GM21515 (cell line): ENCODE measurements around the gene RAP1GAP.
"Not testable (repeated sequence)": the region's sequence is repeated elsewhere in the genome, so short reads cannot be mapped to it uniquely, and the experiment has no call there.

ENCODE experiments used
- ATAC-seq: cut with Tn5 transposase; IDR thresholded peaks from one replicate; pipeline ENCODE4 v1.9.1; 2021; ENCODE audit not compliant: unreplicated experiment

RAP1GAP gene

GRCh38 chr1:21680381-21680780 lies 11.2 kb upstream of the RAP1GAP start:
- no peak for ATAC-seq

- ATAC-seq: no peak
Measured at GRCh38 chr1:21677168-21677567, 8.0 kb upstream of the RAP1GAP start.

GRCh38 chr1:21674957-21675356 lies 5.8 kb upstream of the RAP1GAP start:
- ATAC-seq: no peak

DNA sequence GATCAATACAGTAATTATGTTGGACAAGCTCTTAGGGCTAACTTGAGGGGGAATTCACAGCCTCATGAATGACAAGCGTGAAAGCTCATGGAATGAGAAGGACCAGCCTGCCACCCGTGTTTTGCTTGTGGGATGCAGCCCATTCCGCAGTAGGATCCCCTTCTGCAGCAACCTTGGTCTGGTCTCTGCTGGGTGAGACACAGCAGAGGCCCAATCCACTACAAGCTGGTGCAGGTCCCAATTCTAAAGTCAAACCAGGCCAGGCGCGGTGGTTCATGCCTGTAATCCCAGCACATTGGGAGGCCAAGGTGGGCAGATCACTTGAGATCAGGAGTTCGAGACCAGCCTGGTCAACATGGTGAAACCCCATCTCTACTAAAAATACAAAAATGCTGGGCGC lies 4.7 kb upstream of the RAP1GAP start:
- ATAC-seq: not testable (repeated sequence)

DNA sequence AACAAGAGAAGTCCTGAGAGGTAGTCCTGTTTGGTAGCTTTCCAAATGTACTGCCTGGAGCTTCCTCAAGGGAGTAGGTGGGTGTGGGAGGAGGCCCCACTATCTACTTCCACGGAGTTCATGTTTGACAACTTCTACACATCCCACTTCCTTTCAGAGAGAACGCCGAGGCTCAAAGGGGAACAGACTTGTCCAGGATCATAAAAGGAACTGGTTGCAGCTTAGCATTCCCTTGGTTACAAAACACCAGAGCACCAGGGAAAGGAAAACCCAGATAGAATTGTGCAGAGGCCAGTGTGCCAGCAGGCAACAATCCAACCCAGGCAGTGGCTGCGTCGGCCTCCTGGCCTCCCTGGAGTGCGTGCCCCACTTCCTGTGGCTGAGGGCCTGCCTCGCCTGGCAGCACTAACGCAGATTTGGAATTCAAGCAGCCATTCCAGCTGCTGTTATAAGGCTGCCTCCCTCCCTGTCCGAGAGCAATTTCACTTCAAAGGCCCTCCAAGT lies 4.2 kb upstream of the RAP1GAP start:
- no peak for ATAC-seq

DNA sequence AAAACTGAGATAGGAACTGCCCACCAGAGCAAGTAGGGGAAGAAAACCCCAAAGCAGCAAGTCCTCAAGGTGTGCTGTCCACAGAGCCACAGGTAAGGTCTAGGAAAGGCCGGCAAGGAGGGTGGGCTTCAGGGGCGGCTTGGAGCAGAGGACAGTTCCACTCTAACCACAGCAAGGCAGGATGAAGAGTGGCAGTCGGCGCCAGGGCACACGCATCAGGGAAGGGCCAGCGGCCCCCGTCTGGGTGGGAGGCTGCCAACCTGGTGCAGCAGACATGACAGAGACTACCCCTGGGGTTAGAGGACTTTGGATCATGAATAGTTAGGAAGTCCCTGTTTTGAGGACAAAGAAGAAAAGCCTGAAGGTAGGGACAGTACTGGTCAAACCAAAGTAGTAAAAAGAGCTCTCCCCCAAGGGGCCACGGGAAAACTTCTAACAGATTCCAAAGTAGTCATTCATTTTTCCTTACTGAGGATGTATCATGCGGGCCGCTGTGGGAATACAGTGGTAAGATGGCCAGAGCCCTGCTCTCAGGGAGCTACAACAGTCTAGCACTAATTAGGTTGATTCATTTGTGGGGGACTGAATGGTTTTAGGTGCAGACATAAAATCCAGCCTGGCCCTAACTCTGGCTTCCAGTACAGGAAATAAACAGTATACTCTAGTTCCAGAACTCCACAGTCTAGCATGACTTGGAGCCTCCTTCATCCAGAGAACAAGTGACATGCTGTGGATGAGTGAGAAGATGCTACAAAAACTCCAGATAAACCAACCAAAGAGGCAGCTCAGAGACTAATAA lies 3.5 kb upstream of the RAP1GAP start:
- no peak for ATAC-seq

GRCh38 chr1:21671915-21672314 lies 2.8 kb upstream of the RAP1GAP start:
- no peak for ATAC-seq

GRCh38 chr1:21670956-21671902 lies 2.1 kb upstream of the RAP1GAP start:
- no peak for ATAC-seq

- ATAC-seq: no peak
Measured at GRCh38 chr1:21670059-21670881, 1.1 kb upstream of the RAP1GAP start.

DNA sequence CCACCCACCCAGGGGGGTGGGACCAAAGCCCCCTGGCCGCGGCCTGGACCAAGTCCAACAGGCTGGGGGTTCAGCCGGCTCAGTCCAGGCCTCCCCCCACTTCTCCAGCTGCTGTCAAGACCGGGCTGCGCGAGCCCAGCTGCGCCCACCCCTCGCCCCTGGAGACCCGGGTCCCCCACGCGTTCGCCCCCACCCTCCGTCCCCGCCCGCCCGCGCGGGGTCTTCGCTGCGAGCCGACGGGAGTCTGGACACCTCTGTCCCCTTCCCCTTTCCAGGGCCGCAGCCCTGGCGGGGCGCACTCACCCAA lies 253 bp downstream of the RAP1GAP start:
- no peak for ATAC-seq

- ATAC-seq: no peak
Measured at GRCh38 chr1:21668232-21668950, 766 bp downstream of the RAP1GAP start.

- no peak for ATAC-seq
Measured at GRCh38 chr1:21667348-21668231, 1.6 kb downstream of the RAP1GAP start.

DNA sequence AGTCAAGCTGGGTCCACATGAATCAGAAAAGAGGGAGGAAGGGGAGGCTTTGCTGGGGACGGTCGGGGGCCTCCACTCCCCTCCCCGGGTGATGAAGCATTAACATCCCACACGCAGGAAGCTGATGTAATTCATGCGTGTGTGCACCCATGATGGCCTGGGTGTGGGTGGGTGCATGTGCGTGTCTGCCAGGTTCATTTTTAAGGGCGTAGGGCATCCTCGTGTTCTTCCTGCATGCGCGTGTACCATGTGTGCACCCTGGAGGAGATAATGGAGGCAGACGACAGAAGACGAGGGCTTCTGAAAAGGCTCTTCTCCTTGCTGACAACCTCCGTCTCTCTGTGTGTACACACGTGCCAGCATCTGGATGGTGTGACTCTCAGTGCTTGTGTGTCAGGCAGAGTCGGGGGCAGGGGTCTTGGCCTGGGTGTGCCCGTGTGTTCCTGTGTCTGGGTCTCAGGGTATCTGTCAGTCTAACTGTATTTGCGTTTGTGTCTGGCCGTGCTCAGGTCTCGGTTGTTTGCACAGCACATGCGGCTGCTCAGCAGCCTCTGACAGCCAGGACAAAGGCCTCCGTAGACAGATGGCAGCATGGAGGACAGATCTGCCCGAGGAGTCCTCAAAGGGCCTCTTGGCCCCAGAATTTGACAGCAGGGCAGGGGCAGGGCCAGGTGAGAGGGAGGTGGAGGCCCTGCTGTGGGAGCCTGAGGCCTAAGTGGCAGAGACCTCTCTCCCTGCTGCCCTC lies 2.4 kb downstream of the RAP1GAP start:
- ATAC-seq: no peak

GRCh38 chr1:21665711-21666575 lies 3.2 kb downstream of the RAP1GAP start:
- ATAC-seq: no peak

DNA sequence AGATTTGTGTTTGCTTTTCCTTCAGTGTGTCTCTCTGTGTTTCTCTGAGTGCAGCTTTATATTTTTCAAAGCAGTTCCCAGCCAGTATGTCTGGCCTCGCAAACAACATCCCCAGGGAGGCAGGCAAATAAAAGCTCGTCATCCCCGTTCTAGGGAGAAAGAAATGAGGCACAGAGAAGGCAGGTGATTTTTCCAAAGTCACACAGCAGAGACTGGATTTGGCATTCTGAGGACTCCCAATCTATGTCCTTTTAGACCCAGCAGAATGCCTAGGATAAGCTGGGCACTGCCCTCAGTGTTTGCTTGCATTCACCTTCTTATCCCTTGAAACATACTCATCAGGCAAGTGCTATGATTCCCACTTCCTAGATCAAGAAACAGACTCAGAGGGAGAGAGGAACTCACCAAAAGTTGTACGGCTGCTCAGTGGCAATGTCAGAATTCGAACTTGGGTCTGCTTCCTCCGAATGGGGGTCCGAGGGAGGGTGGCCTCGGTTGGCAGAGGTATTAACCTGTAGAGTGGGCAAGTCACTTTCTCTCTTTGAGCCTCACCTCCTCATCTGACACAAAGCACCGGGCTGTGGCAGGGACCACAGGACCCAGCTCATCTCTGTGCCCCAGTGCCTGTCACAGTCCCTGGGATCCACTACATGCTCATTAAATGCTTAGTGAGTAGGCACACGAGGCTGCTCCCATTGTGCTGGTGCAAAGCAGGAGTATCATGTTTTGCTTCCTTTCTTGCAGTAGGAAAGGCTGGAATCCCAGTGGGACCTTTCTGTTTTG lies 4.2 kb downstream of the RAP1GAP start:
- ATAC-seq: no peak

GRCh38 chr1:21663951-21664805 lies 5.0 kb downstream of the RAP1GAP start:
- no peak for ATAC-seq
